IMR-90 (cell line): Measurements from ENCODE around the gene MAMLD1. TPM values are rescaled to one million over a fixed set of nuclear protein-coding genes. Genes with fewer than 3 reads are reported as not detected.
A peak's percentile ranks its signal among the peaks of the same experiment; 100 is the strongest.

ENCODE experiments used
- ATAC-seq: fragments of 200-7000 bp; cut with Tn5 transposase; 2 replicates; pipeline ENCODE4 v1.9.1; 2020; ENCODE audit warnings: low read depth, mild to moderate bottlenecking, moderate library complexity
- BruUV-seq: library from RNA; stranded (reverse); fragments of 400-500 nt; replicated peaks from 2 replicates; lab custom pipeline; 2021; lab: Mats Ljungman, UMichigan
- CTCF ChIA-PET: fragments of 300-600 bp; formaldehyde crosslinking; extraction: SDS; loops from one replicate; lab custom pipeline; 2021; ENCODE audit warnings: antibody characterized with exemption; lab: Yijun Ruan, JAX
- POLR2A ChIA-PET: fragments of 300-600 bp; sonication (Branson Sonifier 250); formaldehyde crosslinking; loops from one replicate; lab custom pipeline; 2022; ENCODE audit warnings: antibody characterized with exemption; ENCODE audit not compliant: unreplicated experiment; lab: Charles Lee
- DNase-seq: peaks from one replicate; pipeline ENCODE4 v3.0.0; 2013
- H2AFZ ChIP-seq: replicated peaks from 2 replicates; pipeline ENCODE3; 2013; ENCODE audit warnings: low read length, mild to moderate bottlenecking; ENCODE audit not compliant: poor library complexity
- H2AK5ac ChIP-seq: 2 replicates; pipeline ENCODE4 v1.6.1; 2013; ENCODE audit warnings: low read depth, low read length, inconsistent platforms
- H2AK9ac ChIP-seq: replicated peaks from 2 replicates; pipeline ENCODE3; 2013; ENCODE audit warnings: mild to moderate bottlenecking, low read depth, low read length, moderate library complexity; ENCODE audit not compliant: poor library complexity
- H2BK120ac ChIP-seq: 2 replicates; pipeline ENCODE4 v1.6.1; 2013; ENCODE audit warnings: low read depth, low read length, inconsistent platforms
- H2BK15ac ChIP-seq: 3 replicates; pipeline ENCODE4 v1.6.1; 2013; ENCODE audit warnings: low read depth, low read length, inconsistent platforms
- H2BK20ac ChIP-seq: 2 replicates; pipeline ENCODE4 v1.6.1; 2013; ENCODE audit warnings: low read depth, mild to moderate bottlenecking, inconsistent platforms, low read length, moderate library complexity
- H2BK5ac ChIP-seq: 2 replicates; pipeline ENCODE4 v1.6.1; 2013; ENCODE audit warnings: mild to moderate bottlenecking, low read depth, low read length, inconsistent platforms; ENCODE audit not compliant: poor library complexity, severe bottlenecking
- H3K14ac ChIP-seq: replicated peaks from 2 replicates; pipeline ENCODE4 v1.6.1; 2013; ENCODE audit warnings: low read depth, low read length, inconsistent platforms
- H3K18ac ChIP-seq: 2 replicates; pipeline ENCODE4 v1.6.1; 2013; ENCODE audit warnings: low read depth, low read length, control low read depth
- H3K23ac ChIP-seq: 2 replicates; pipeline ENCODE4 v1.6.1; 2013; ENCODE audit warnings: low read depth, low read length, inconsistent platforms
- H3K27ac ChIP-seq: 2 replicates; pipeline ENCODE4 v1.5.1; 2013; ENCODE audit warnings: mild to moderate bottlenecking, control low read depth, low read length; ENCODE audit not compliant: insufficient read depth
- H3K27me3 ChIP-seq: 2 replicates; pipeline ENCODE4 v1.6.1; 2013; ENCODE audit warnings: low read length; ENCODE audit not compliant: control insufficient read depth, insufficient read depth
- H3K36me3 ChIP-seq: 2 replicates; pipeline ENCODE4 v1.6.1; 2013; ENCODE audit warnings: low read length, mixed read lengths; ENCODE audit not compliant: control insufficient read depth, insufficient read depth
- H3K4ac ChIP-seq: 2 replicates; pipeline ENCODE4 v1.6.1; 2013; ENCODE audit warnings: low read depth, low read length, inconsistent platforms
- H3K4me1 ChIP-seq: 2 replicates; pipeline ENCODE4 v1.6.1; 2013; ENCODE audit warnings: low read length, mixed read lengths; ENCODE audit not compliant: control insufficient read depth, insufficient read depth
- H3K4me2 ChIP-seq: 2 replicates; pipeline ENCODE4 v1.6.1; 2013; ENCODE audit warnings: low read depth, mild to moderate bottlenecking, control low read depth, low read length, moderate library complexity
- H3K4me3 ChIP-seq: 2 replicates; pipeline ENCODE4 v1.5.1; 2013; ENCODE audit warnings: low read depth, mild to moderate bottlenecking, control low read depth, low read length, moderate library complexity; ENCODE audit not compliant: insufficient read depth
- H3K56ac ChIP-seq: 2 replicates; pipeline ENCODE4 v1.6.1; 2013; ENCODE audit warnings: low read length, inconsistent platforms; ENCODE audit not compliant: insufficient read depth; ENCODE audit errors: extremely low read depth
- H3K79me1 ChIP-seq, 2 experiments: 2 replicates each; pipeline ENCODE4 v1.6.1; 2013; ENCODE audit warnings: low read length in 2 of 2, inconsistent platforms in 1 of 2, low read depth in 1 of 2
- H3K9ac ChIP-seq: 2 replicates; pipeline ENCODE4 v1.6.1; 2013; ENCODE audit warnings: low read depth, low read length, control low read depth
- H3K9me1 ChIP-seq: 2 replicates; pipeline ENCODE4 v1.6.1; 2013; ENCODE audit warnings: low read length, inconsistent platforms; ENCODE audit not compliant: insufficient read depth
- H3K9me3 ChIP-seq: 2 replicates; pipeline ENCODE4 v1.6.1; 2013; ENCODE audit warnings: low read length; ENCODE audit not compliant: control insufficient read depth, insufficient read depth
- H4K20me1 ChIP-seq: 2 replicates; pipeline ENCODE4 v1.6.1; 2013; ENCODE audit warnings: low read length, inconsistent platforms; ENCODE audit not compliant: insufficient read depth
- H4K5ac ChIP-seq: 2 replicates; pipeline ENCODE4 v1.6.1; 2013; ENCODE audit warnings: mild to moderate bottlenecking, low read depth, low read length, control low read depth
- H4K8ac ChIP-seq, 2 experiments: 2 replicates each; pipeline ENCODE4 v1.6.1; 2013; ENCODE audit warnings: low read depth in 2 of 2, low read length in 2 of 2, control low read depth in 1 of 2, inconsistent platforms in 1 of 2
- H4K91ac ChIP-seq: 2 replicates; pipeline ENCODE4 v1.6.1; 2013; ENCODE audit warnings: low read depth, low read length, inconsistent platforms; ENCODE audit not compliant: insufficient read depth
- ELK1 ChIP-seq: fragments of 150-350 bp; IDR thresholded peaks from 2 replicates; pipeline ENCODE4 v1.6.1; 2016; ENCODE audit warnings: low read depth, mild to moderate bottlenecking, low read length, moderate library complexity, borderline replicate concordance
- POLR2A ChIP-seq: IDR thresholded peaks from 2 replicates; pipeline ENCODE4 v1.6.1; 2012; ENCODE audit warnings: mild to moderate bottlenecking, low read depth, low read length
- WGBS, 2 experiments: methylation state at CpG; one replicate each; pipeline versions ENCODE4 v1.1.5 to v1.1.7; 2013; ENCODE audit warnings: missing lambda C conversion rate in 2 of 2; ENCODE audit not compliant: insufficient read length in 1 of 2; ENCODE audit errors: extremely low coverage in 2 of 2; 5-methylcytosine and 5-hydroxymethylcytosine counted together
- dilution Hi-C: fragments of 300-500 bp; cut with HindIII; formaldehyde crosslinking; loops from one replicate; pipeline ENCODE4 v1.14.3; 2018; ENCODE audit warnings: low sequenced_read_pairs; ENCODE audit not compliant: unreplicated experiment
- in situ Hi-C: fragments of 300-500 bp; cut with MboI; formaldehyde crosslinking; loops from 3 replicates; pipeline ENCODE4 v1.14.3; 2019; ENCODE audit warnings: low sequenced_read_pairs, inconsistent platforms, mixed read lengths
- intact Hi-C: fragments of 100-400 bp; cut with micrococcal nuclease; formaldehyde crosslinking; loops from 2 replicates; pipeline ENCODE4 v1.10.0; 2022
- polyA plus RNA-seq, 3 experiments: library from polyadenylated mRNA; depleted of rRNA; stranded (reverse); fragments of >200 nt; gene quantifications; 2 replicates each; pipeline ENCODE4 v1.2.3, GENCODE V29; 2012; ENCODE audit warnings: low replicate concordance in 1 of 3
- total RNA-seq: library from RNA; depleted of rRNA; stranded (reverse); fragments of >200 nt; gene quantifications from 2 replicates; pipeline ENCODE4 v1.2.3, GENCODE V29; 2012

The MAMLD1 gene
- total and polyA plus RNA-seq, 2 of the 4 experiments (the other 2 are of a cell fraction) = 1.4 to 11.0 TPM

DNA sequence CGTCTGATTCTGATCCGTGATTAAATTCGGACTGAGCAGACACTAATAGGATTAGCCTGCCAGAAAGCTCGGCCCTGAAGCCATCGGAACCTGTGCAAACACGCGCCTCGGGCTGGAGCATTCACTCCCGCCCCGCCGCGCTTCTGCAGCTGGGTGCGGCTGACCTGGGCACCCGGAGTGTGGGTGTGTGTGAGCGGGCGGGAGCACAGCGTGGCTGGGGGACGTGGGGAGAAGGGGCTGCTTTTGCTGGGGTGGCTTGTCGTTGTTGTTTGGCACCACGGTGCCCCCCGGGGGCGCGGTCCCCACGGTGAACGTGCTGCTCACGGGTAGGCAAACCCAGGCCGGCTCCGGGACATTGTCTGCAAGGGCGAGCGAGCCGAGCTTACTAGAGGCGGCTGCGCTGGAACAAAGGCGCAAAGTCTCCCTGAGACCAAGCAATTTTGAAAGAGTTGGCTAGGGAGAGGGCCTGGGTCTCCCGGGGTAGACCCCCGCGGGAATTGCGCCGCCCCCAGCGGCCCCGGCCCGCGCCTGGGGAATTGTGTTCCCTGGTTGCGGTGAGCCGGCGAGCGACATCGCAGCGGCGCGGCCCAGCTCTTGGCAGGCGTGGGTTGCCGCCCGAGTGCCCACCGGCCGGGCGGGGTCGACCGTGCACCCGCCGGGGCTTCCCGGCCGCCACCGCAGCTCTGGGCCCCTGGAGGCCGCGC is 1.4 kb downstream of the MAMLD1 start:
- dilution Hi-C loops = no loop called here
- ATAC-seq = no peak
- peak overlapping the region; percentile 83 for H3K4me3 ChIP-seq
- H3K4me2 ChIP-seq = peak overlapping the region; percentile 77
- ChIA-PET POLR2A (interaction anchor here (1.1 kb wide), 1 partner anchor 276 kb away, joined by 3 read pairs; no protein-coding TSS in a partner anchor), CTCF (interaction anchor here (1.4 kb wide), 1 partner anchor 277 kb away, joined by 4 read pairs; no protein-coding TSS in a partner anchor)
- BruUV-seq = no TSS peak
- no peak overlapping the region; the same call in 1 of the 2 replicates for H4K91ac ChIP-seq
- H3K4me1 ChIP-seq = peaks cover 2% of the 10 kb centered on the region
- peak overlapping the region; percentile 77 for H3K9ac ChIP-seq
- 0 out of 2 replicates have a peak overlapping the region, but pooled peaks have one; percentile 25 for H4K5ac ChIP-seq
- H3K18ac ChIP-seq = peak overlapping the region; percentile 36; the same call in 1 of the 2 replicates
- H4K20me1 ChIP-seq = no peaks in the 10 kb centered on the region
- DNase-seq = peak; percentile 6
- peak overlapping the region; percentile 56 for H3K4ac ChIP-seq
- H3K56ac ChIP-seq = peak overlapping the region; percentile 65; the same call in 1 of the 2 replicates
- peaks cover 0 to 18% of the 10 kb centered on the region in 2 experiments; a peak in 1 of 4 replicates for H3K79me1 ChIP-seq
- H2AK5ac ChIP-seq = no peak overlapping the region
- H3K27ac ChIP-seq = peak overlapping the region; percentile 92
- no peak for TF ChIP-seq ELK1
- TF ChIP-seq POLR2A = peak; percentile 38; the same call in 1 of the 2 replicates
- peak overlapping the region; percentile 37 for H2BK5ac ChIP-seq
- H3K9me1 ChIP-seq = no peaks in the 10 kb centered on the region
- no peaks in the 10 kb centered on the region for H3K9me3 ChIP-seq
- peak overlapping the region; percentile 87; the same call in 1 of the 2 replicates for H3K23ac ChIP-seq
- no peaks in the 10 kb centered on the region for H3K36me3 ChIP-seq
- in situ Hi-C loops = loop anchor here (25.0 kb wide), 2 partner anchors 348 to 402 kb away; no protein-coding TSS in a partner anchor
- 15% methylated on average over 11 of the region's 66 CpGs; no CpG with 5 or more reads in 1 of the 2 experiments for WGBS, 2 experiments
- peak overlapping the region; percentile 37; the same call in 1 of the 2 replicates for H3K14ac ChIP-seq
- H4K8ac ChIP-seq = no peak overlapping the region
- H2BK15ac ChIP-seq = no peak overlapping the region
- peak overlapping the region; percentile 34; the same call in 1 of the 2 replicates for H2BK120ac ChIP-seq
- intact Hi-C loops = loop anchor here (1.0 to 10.0 kb wide), 5 partner anchors 151 to 327 kb away; no protein-coding TSS in a partner anchor
- peak overlapping the region; percentile 84 for H2AK9ac ChIP-seq
- peak overlapping the region; percentile 88 for H2AFZ ChIP-seq
- no peak overlapping the region for H2BK20ac ChIP-seq
- no peaks in the 10 kb centered on the region for H3K27me3 ChIP-seq
